RPMI7951 (cell line): ENCODE data around the gene PRCD. TPM values are rescaled to one million over a fixed set of nuclear protein-coding genes. Genes with fewer than 3 reads are reported as not detected.
A peak's percentile ranks its signal among the peaks of the same experiment; 100 is the strongest.
"Not testable (repeated sequence)": the region's sequence is repeated elsewhere in the genome, so short reads cannot be mapped to it uniquely, and the experiment has no call there.

Experiments
- DNase-seq: peaks from one replicate; pipeline ENCODE4 v3.0.0-alpha.2; 2012; ENCODE audit warnings: low read depth
- total RNA-seq: library from RNA; depleted of rRNA; stranded (reverse); fragments of >200 nt; shearing (Covaris generic); gene quantifications from 2 replicates; pipeline ENCODE4 v1.2.3, GENCODE V29; 2014

The PRCD gene
- total RNA-seq, 1 experiment from 2014 or later: 0.48 TPM

GRCh38 chr17:76504117-76504516, 35.7 kb upstream of the PRCD start:
- no peak for DNase-seq

DNA sequence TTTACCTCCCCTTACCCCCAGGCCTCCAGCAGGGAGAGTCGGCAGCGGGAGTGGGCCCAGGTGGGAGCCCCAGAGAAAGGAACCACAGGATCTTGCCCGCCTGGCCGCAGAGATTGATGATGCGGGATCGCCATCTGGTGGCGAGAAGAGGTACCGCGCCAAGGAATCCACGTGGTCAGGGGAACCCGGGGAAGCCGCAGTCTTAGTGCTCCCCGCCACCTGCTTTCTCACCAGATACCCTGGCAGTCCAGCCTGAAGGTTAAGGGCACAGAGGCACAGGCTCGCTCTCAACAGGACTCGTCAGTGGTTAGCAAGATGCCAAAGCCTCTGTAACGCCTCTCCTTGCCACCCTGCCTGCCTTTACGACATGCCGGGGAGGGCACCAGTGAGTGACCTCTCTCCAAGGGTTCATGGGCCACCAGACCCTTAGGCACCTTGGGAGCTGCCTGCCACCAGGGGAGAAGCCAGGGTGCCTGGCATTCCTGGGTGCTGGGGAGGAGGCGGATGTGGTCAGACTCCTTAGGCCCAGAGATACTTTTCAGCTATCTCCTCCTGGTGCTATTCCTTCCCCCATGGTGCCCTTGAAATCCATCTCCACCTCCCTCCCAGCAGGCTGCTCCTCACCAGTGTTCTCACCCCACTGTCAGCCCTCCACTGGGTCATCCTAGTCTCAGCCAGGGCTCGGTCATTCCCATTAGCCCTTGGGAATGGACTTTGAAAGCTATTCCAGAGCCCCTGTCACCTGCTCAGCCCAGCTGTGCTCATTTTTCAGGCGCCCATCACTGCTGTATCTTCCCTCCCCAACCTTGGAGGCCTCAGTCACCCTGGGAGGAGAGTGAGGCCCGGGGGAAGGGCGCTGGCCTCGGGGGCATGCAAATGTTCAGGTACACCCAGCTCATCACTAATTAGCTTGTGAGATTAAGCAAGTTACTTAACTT, 33.2 kb upstream of the PRCD start:
- peak; percentile 50 for DNase-seq

GRCh38 chr17:76508472-76509063, 31.3 kb upstream of the PRCD start:
- not testable (repeated sequence) for DNase-seq

- DNase-seq: no peak
These were observed 29.0 kb upstream of the PRCD start for GRCh38 chr17:76510831-76511244.

DNA sequence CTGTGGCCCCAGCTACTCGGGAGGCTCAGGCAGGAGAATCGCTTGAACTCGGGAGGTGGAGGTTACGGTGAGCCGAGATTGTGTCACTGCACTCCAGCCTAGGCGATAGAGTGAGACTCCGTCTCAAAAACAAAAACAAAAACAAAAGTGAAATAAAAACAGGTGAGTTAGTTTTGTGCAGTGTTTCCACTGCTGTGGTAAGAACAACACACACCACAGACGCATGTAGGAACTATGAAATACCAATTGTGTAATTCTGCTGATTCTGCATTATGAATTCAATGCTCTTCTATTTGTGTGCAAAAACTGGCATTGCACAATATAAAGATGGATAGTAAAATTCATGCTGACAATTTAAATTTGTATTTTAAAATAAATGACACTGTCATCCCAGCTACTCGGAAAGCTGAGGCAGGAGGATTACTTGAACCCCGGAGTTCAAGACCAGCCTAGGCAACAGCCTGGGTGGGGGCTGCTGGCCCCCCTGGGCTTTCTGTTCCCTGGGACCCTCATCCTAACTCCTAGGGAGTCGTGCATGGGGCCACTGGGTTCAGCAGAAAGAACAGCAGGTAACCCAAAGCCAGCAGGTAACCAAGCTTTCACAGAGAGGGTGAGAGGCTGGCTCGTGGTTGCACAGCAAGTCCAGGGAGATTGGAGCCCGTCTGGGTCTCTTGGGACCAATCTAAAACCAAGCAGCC, 28.0 kb upstream of the PRCD start:
- DNase-seq: no peak

DNA sequence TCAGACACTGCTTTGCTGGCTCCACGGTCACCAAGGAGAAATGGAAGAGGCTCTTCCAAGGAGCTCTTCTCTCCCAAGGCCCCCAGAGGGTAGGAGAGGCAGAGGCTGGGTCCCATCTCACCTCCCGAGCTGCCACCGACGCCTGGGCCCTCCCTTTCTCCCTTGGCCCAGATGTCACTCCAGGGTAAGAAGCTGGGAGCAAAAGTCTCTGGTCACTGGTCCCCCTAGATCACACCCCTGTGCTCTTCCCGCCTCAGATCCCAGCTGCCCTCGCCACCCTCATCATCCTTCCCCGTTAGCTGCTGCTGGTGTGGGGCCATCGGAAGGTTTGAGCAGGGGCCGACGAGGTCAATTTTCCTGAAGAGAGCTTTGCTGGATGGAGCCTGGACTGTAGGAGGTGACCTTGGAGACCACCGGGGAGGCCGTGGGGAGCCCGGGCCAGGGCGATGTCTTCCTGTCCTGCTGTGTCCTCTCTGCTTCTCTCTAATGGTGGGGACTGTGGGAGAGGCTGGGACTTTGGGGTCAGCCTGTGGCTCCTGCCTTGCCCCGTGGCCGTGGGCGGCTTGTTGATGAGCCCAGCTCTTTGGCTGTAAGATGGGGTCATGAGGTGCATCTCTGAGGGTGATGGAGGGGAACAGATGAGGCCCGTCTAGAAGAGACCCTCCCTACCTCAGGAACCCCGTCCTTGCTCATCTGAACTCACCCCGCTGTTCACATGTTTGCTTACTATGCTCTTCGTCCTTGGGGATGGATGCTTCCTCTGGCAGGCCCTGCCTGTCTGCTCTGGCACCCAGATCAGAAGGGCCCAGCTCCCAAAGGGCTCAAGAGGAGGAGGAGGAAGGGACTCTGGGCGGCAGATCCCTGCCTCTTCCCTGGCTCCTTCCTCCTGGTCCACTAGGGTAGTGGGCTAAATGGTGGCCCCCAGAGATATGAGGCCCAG, 27.2 kb upstream of the PRCD start:
- no peak for DNase-seq

DNA sequence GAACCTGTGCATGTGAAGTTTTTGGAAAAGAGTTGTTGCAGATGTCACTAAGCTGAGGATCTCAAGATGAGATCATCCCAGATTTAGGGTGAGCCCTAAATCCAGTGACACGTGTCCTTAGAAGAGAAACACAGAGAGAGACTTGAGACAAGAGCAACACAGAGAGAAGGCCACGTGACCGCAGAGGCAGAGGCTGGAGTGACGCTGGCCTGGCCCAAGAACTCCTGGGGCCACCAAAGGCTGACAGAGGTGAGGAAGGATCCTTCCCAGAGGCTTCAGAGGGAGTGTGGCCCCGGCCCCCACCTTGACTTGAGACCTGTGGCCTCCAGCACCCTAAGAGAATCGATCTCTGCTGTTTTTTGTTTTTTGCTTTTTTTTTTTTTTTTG, 26.5 kb upstream of the PRCD start:
- no peak for DNase-seq

DNA sequence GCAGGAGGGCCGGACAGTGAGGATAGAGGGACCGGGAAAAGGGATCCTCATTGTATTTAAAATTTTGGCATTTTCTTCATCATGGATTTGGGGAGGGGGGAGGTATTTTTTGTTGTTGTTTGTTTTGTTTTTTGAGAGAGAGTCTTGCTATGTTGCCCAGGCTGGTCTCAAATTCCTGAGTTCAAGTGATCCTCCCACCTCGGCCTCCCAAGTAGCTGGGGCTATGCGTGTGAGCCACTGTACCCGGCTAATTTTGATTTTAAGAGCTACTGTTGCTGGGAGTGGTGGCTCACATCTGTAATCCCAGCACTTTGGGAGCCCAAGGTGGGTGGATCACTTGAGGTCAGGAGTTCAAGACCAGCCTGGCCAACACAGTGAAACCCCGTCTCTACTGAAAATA, 25.5 kb upstream of the PRCD start:
- DNase-seq: not testable (repeated sequence)

DNA sequence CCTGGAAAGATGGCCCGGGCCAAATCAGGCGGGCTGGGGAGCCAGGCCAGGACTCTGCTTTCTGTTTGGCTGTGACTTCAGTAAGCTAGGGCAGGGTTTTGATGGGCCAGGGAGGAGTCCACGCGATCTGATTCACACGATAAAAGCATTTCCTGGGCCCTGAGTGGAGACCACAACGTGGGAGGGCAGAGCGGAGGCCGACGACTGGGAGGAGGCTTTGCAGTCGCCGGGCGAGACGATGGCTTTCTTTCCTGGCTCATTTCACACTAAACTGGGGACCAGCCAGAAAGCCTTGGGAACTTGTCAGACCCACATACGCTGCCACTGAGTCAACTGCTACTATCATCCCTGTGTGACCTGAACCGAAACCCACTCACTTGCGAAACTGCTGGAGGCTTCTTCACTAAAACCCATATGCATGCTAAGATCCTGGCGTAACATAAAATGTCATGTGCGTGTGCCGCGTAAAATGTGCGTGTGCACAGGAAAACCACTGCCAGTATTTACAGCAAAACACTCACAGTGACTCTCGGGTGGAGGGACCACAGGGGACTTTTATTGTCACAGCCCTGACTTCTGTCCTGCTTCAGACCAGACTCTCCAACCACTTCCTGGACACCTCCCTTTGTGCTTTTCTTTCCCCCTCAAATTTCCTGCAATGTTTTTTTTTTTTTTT, 24.4 kb upstream of the PRCD start:
- DNase-seq: no peak

DNA sequence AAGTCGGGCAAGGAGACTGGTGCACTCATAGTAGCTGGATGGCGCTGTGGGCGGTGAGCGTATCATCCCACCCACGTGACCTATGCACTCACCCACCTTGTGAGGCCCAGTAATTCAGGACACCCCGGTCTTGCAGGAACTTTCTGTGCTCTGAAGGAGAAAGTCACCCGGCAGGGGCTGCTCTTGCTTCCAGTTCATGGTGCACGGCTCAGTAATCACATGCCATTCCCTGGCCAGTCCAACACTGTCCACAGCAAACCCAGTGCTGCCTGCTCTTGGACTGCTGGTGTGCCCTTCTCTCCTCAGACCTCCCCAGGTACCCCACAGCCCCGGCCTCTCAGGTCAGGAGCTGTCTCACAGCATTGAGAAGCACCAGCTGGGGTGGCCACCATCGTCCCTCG, 22.2 kb upstream of the PRCD start:
- DNase-seq: no peak

- DNase-seq: no peak
These were observed 20.5 kb upstream of the PRCD start for GRCh38 chr17:76519048-76519966.

DNA sequence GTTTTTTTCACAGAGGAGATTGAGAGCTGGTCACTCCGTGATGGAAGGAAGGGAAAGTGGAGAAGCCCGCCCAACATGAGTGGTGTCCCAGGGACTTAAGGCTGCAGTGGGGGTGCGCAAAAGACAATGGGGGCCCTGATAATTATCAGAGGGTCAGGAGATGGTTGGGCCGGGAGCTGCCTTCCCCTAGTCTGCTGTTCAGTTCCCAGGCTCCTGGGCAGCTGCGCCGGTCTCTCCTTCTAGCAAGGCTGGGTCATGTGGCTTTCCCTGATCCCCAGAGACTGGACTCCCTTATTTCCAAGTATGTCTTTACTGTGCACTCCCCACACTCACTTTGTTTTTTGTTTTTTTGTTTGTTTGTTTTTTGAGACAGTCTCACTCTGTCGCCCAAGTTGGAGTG, 18.6 kb upstream of the PRCD start:
- DNase-seq: no peak

GRCh38 chr17:76521683-76522082, 18.2 kb upstream of the PRCD start:
- DNase-seq: not testable (repeated sequence)

- peak; percentile 47 for DNase-seq
These were observed 16.5 kb upstream of the PRCD start for GRCh38 chr17:76523084-76524037.

GRCh38 chr17:76524598-76525512, 15.0 kb upstream of the PRCD start:
- DNase-seq: no peak

DNA sequence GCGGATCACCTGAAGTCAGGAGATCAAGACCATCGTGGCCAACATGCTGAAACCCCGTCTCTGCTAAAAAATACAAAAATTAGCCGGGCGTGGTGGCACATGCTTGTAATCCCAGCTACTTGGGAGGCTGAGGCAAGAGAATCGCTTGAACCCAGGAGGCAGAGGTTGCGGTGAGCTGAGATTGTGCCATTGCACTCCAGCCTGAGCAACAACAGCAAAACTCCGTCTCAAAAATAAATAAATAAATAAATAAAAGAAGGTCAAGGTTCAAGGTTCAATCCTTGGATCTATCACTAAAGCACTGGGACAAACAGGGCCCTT, 14.4 kb upstream of the PRCD start:
- DNase-seq: not testable (repeated sequence)

- DNase-seq: not testable (repeated sequence)
These were observed 12.8 kb upstream of the PRCD start for GRCh38 chr17:76527016-76527415.
